Measurements from ENCODE around the gene ZZZ3.

- TF ChIP-seq POLR2A (IDR thresholded peaks at IDR 0.05; ENCODE audit: low read length) (no peak), GATA1 (IDR thresholded peaks at IDR 0.05; ENCODE audit: low read depth, low read length) (no peak)
Observed at GRCh38 chr1:77639557-77640069, 42.8 kb downstream of the ZZZ3 start.

Measured in erythroblast (primary cell).